Measurements from ENCODE around the gene KIRREL3.

Gene KIRREL3

GRCh38 chr11:126537492-126537891 is 463.1 kb downstream of the KIRREL3 start:
- no peak overlapping the region for H3K4me3 ChIP-seq (ENCODE audit: low read depth, low read length)
- TF ChIP-seq CTCF (IDR thresholded peaks at IDR 0.05; ENCODE audit: borderline replicate concordance, insufficient read depth, low read depth, low read length), result no peak

GRCh38 chr11:126534141-126534805 is 466.3 kb downstream of the KIRREL3 start:
- H3K4me3 ChIP-seq (ENCODE audit: low read depth, low read length), result no peak overlapping the region
- TF ChIP-seq CTCF (IDR thresholded peaks at IDR 0.05; ENCODE audit: borderline replicate concordance, insufficient read depth, low read depth, low read length), result no peak

- no peak overlapping the region for H3K4me3 ChIP-seq (ENCODE audit: low read depth, low read length)
- TF ChIP-seq CTCF (IDR thresholded peaks at IDR 0.05; ENCODE audit: borderline replicate concordance, insufficient read depth, low read depth, low read length), result no peak
Measured at GRCh38 chr11:126533560-126533959, 467.0 kb downstream of the KIRREL3 start.

GRCh38 chr11:126530416-126530815 is 470.2 kb downstream of the KIRREL3 start:
- no peak overlapping the region for H3K4me3 ChIP-seq (ENCODE audit: low read depth, low read length)
- TF ChIP-seq CTCF (IDR thresholded peaks at IDR 0.05; ENCODE audit: borderline replicate concordance, insufficient read depth, low read depth, low read length), result no peak

GRCh38 chr11:126529037-126529436 is 471.5 kb downstream of the KIRREL3 start:
- no peak for TF ChIP-seq CTCF (IDR thresholded peaks at IDR 0.05; ENCODE audit: borderline replicate concordance, insufficient read depth, low read depth, low read length)
- H3K4me3 ChIP-seq (ENCODE audit: low read depth, low read length), result no peak overlapping the region

- H3K4me3 ChIP-seq (ENCODE audit: low read depth, low read length), result no peak overlapping the region
- no peak for TF ChIP-seq CTCF (IDR thresholded peaks at IDR 0.05; ENCODE audit: borderline replicate concordance, insufficient read depth, low read depth, low read length)
Measured at GRCh38 chr11:126528075-126528474, 472.5 kb downstream of the KIRREL3 start.

GRCh38 chr11:126527651-126528050 is 472.9 kb downstream of the KIRREL3 start:
- no peak for TF ChIP-seq CTCF (IDR thresholded peaks at IDR 0.05; ENCODE audit: borderline replicate concordance, insufficient read depth, low read depth, low read length)
- no peak overlapping the region for H3K4me3 ChIP-seq (ENCODE audit: low read depth, low read length)

All from GM12875 (cell line).